ENCODE data around the gene PFKFB4.

- TF ChIP-seq CREB1 (CRISPR knock-in tag; IDR thresholded peaks at IDR 0.05; ENCODE audit: low read depth) (no peak), EZH2phosphoT487 (IDR thresholded peaks at IDR 0.05; ENCODE audit: unreplicated experiment) (no peak), ZNF331 (CRISPR knock-in tag; IDR thresholded peaks at IDR 0.05; ENCODE audit: low read depth) (no peak), POLR2AphosphoS5 (IDR thresholded peaks at IDR 0.05; ENCODE audit: low read depth) (no peak), EZH2 (IDR thresholded peaks at IDR 0.05; ENCODE audit: low read depth, unreplicated experiment) (no peak), JUNB (IDR thresholded peaks at IDR 0.05; ENCODE audit: unreplicated experiment) (no peak), NANOG (IDR thresholded peaks at IDR 0.05; ENCODE audit: borderline replicate concordance) (no peak), ZNF114 (CRISPR knock-in tag; IDR thresholded peaks at IDR 0.05) (no peak)
- TF ChIP-seq, protein P1, sequence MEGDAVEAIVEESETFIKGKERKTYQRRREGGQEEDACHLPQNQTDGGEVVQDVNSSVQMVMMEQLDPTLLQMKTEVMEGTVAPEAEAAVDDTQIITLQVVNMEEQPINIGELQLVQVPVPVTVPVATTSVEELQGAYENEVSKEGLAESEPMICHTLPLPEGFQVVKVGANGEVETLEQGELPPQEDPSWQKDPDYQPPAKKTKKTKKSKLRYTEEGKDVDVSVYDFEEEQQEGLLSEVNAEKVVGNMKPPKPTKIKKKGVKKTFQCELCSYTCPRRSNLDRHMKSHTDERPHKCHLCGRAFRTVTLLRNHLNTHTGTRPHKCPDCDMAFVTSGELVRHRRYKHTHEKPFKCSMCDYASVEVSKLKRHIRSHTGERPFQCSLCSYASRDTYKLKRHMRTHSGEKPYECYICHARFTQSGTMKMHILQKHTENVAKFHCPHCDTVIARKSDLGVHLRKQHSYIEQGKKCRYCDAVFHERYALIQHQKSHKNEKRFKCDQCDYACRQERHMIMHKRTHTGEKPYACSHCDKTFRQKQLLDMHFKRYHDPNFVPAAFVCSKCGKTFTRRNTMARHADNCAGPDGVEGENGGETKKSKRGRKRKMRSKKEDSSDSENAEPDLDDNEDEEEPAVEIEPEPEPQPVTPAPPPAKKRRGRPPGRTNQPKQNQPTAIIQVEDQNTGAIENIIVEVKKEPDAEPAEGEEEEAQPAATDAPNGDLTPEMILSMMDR (conservative IDR thresholded peaks at IDR 0.05; ENCODE audit: low read depth in 2 of 2) = no peak
- TF ChIP-seq, protein P2, sequence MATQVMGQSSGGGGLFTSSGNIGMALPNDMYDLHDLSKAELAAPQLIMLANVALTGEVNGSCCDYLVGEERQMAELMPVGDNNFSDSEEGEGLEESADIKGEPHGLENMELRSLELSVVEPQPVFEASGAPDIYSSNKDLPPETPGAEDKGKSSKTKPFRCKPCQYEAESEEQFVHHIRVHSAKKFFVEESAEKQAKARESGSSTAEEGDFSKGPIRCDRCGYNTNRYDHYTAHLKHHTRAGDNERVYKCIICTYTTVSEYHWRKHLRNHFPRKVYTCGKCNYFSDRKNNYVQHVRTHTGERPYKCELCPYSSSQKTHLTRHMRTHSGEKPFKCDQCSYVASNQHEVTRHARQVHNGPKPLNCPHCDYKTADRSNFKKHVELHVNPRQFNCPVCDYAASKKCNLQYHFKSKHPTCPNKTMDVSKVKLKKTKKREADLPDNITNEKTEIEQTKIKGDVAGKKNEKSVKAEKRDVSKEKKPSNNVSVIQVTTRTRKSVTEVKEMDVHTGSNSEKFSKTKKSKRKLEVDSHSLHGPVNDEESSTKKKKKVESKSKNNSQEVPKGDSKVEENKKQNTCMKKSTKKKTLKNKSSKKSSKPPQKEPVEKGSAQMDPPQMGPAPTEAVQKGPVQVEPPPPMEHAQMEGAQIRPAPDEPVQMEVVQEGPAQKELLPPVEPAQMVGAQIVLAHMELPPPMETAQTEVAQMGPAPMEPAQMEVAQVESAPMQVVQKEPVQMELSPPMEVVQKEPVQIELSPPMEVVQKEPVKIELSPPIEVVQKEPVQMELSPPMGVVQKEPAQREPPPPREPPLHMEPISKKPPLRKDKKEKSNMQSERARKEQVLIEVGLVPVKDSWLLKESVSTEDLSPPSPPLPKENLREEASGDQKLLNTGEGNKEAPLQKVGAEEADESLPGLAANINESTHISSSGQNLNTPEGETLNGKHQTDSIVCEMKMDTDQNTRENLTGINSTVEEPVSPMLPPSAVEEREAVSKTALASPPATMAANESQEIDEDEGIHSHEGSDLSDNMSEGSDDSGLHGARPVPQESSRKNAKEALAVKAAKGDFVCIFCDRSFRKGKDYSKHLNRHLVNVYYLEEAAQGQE (IDR thresholded peaks at IDR 0.05; ENCODE audit: unreplicated experiment) = no peak
Measured at GRCh38 chr3:48568476-48568875, 11.9 kb upstream of the PFKFB4 start.
